ENCODE results near the gene PAFAH2.

Gene PAFAH2

GRCh38 chr1:25927521-25928265 is 70.2 kb downstream of the PAFAH2 start:
- no peak overlapping the region for H3K4me3 ChIP-seq (ENCODE audit: low read length)
- no peak for TF ChIP-seq CTCF (conservative IDR thresholded peaks at IDR 0.05; ENCODE audit: low read depth, low read length)
- DNase-seq (ENCODE audit: low read depth): no peak

DNA sequence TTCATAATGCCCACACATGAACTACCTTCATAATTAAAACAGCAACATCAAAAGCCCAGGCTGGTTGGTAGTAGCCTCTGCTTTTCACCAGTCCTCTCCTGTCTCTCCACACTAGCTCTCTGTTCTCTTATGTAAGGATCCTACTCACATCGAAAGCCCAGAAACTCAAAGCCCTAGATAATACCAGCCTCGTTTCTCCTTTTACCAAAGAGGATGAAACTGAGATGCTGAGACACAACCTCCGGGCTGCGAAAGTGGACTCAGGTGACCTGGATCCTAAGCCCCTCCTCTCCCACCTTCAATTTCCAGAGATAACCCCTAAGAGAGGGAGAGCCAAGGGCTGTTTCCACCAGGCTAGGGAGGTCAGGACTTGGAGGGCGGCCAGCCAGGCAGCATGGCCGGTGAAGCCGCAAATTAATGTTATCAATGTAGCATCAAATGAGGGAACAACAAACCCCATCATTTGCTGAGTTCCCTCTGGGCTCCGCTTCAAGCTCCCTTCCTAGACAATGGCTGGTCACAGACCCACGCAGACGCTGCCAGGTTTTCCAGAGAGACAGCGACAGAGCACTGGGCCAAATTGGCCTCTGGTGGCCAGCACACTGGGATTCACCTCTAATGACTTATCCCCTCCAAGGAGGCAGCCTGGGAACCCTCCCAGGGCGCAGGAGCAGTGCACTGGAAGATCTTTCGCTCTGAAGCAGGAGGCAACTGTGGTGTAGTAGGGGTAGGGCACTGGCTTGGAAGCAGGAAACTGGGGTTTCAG is 70.9 kb downstream of the PAFAH2 start:
- no peak for TF ChIP-seq CTCF (conservative IDR thresholded peaks at IDR 0.05; ENCODE audit: low read depth, low read length)
- no peak for DNase-seq (ENCODE audit: low read depth)
- no peak overlapping the region for H3K4me3 ChIP-seq (ENCODE audit: low read length)

GRCh38 chr1:25924454-25924853 is 73.4 kb downstream of the PAFAH2 start:
- no peak for DNase-seq (ENCODE audit: low read depth)
- no peak overlapping the region for H3K4me3 ChIP-seq (ENCODE audit: low read length)
- no peak for TF ChIP-seq CTCF (conservative IDR thresholded peaks at IDR 0.05; ENCODE audit: low read depth, low read length)

GRCh38 chr1:25922971-25923552 is 74.8 kb downstream of the PAFAH2 start:
- H3K4me3 ChIP-seq (ENCODE audit: low read length): peak overlapping the region; percentile 57
- TF ChIP-seq CTCF (conservative IDR thresholded peaks at IDR 0.05; ENCODE audit: low read depth, low read length): no peak
- DNase-seq (ENCODE audit: low read depth): no peak

GRCh38 chr1:25922056-25922970 is 75.5 kb downstream of the PAFAH2 start:
- no peak for DNase-seq (ENCODE audit: low read depth)
- TF ChIP-seq CTCF (conservative IDR thresholded peaks at IDR 0.05; ENCODE audit: low read depth, low read length): no peak

DNA sequence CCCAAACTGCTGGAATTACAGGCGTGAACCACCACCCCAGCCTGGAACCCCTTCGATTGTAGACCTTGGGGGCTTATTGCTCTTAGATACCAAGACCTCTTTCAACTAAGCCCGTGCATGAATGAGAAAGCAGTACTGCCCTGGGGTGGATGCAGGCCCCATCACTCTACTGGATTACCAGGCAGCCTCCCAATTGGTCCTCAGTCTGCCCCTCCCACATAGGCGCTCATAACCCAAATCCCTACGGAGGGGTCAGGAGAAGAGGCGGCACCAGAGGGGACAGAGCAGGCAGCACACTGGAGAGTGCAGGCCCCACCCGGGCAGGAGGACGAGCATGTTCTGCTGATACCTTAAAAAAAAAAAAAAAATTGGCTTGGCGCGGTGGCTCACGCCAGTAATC is 79.2 kb downstream of the PAFAH2 start:
- H3K4me3 ChIP-seq (ENCODE audit: low read length): no peak overlapping the region
- no peak for DNase-seq (ENCODE audit: low read depth)
- TF ChIP-seq CTCF (conservative IDR thresholded peaks at IDR 0.05; ENCODE audit: low read depth, low read length): no peak

More at GRCh38 chr1:25922056-25922970, 75.5 kb downstream of the PAFAH2 start:
- peak overlapping the region; percentile 57 for H3K4me3 ChIP-seq (ENCODE audit: low read length)
